ENCODE measurements around the gene TECR.
A peak's percentile ranks its signal among the peaks of the same experiment; 100 is the strongest.
"Not testable (repeated sequence)": the region's sequence is repeated elsewhere in the genome, so short reads cannot be mapped to it uniquely, and the experiment has no call there.

The TECR gene

DNA sequence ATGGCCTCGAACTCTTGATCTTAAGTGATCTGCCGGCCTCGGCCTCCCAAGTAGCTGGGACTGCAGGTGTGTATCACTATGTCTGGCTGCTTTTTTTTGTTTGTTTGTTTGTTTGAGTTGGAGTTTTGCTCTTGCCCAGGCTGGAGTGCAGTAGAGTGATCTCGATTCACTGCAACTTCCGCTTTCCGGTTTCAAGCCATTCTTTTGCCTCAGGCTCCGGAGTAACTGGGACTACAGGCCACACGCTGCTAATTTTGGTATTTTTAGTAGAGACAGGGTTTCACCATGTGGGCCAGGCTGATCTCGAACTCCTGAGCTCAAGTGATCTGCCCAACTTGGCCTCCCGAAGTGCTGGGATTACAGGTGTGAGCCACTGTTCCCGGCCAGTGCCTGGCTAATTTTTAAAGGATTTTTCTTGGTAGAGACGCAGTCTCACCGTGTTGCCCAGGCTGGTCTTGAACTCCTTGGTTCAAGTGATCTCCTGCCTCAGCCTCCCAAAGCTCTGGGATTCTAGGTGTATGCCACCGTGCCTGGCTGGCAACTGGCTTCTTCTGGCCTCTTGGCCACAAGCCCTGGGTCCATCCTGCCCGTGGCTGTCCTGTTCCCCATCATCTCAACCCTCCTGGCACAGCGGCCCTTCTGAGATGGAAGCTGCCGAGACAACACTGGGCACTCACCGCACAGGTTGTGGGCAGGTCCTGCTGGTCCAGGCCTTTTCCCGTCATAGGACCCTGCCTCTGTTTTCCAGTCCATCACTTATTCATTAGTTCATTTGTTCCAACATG is 11.5 kb downstream of the TECR start:
- no peak for FAIRE-seq

DNA sequence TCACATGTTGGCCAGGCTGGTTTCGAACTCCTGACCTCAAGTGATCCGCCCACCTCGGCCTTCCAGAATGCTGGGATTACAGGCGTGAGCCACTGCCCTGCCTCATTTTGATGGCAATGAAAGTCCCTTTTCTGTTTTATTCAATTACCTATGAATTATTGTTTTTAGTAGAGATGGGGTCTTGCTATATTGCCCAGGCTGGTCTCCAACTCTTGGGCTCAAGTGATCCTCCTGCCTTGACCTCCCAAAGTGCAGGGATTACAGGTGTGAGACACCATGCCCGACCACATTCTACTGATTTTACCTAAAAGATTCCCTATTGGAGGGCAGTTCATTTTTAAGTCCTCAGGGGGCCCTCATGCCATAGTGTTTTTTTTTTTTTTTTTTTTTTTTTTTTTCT is 12.6 kb downstream of the TECR start:
- not testable (repeated sequence) for FAIRE-seq

DNA sequence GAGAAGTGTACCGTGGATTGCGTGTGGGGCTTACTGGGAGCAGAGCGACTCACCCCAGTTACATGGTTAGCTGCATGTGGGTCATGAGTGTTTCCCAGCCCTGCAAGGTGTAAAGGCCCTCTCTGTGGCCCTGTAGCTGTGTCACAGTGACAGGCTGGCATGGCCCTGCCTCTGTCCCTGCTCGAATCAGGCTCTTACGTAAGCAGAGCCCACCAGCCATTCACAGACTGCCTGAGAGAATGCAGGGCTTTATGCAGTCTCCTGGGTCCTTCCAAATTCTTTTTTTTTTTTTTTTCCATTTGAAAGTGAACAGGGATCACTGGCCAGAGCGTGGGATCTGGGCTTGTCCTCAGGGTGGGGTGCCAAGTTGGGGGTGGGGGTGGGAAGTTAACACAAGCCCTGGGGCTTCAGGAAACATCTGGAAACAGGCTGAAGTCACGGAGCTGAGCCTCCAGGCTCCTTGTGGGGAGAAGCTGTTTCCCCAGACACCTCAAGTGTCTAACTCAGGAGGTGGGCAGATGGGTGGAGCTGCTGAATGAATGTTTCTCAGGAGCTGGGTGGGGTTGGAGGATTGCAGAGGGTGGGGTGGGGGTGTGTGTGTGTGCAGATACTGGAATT is 13.4 kb downstream of the TECR start:
- no peak for FAIRE-seq

DNA sequence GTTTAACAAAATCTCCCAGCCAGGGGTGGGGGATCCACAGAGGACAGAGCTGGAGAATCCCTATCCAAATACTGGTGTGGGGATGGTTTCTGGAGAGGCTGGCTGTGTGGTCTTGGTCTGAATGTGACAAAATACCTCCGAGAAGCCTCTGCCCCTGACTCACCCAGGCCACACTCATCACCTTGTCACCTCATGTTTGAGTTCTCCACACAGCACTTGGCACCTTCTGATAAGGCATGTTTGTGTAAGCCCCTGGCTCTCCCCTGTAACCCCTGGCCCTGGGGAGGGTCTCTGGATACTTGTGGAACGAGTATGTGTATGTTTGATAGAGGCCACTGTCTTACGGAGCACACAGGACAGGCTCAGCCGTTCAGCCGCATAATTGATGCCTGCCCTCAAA is 14.7 kb downstream of the TECR start:
- FAIRE-seq = no peak

DNA sequence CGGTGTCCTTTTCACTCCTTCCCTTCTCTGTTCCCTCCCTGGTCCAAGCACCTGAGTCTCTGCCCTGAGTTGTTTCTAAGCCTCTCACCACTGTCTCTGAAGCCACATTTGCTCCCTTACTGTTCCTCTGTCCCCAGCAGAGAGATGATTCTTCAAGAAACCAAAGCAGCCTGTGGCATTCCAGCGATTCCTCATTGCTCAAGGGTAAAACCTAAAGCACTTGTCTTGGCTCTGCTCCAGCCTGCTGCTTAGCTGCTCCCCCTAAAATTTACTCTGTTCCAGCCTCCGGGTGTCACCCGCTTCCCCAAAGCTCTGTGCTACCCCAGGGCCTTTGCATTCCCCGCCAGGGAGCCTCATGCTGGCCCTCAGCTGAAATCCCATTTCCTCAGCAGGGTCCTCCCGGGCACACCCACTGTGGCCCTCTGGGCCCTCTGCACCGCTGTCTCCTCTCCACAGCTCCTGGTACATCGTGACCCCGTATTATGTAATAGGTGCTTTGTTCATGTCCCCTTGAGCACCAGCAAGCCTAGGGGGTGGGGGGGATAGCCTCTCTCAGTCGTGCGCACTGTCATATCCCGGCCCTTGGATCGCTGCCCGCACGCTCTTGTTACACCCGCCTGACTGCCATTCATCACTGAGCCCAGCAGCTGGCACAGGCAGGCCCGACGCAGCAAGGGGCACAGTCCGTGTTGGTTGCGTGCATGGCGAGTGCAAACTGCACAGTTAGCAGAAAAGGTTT is 15.8 kb downstream of the TECR start:
- no peak for FAIRE-seq

DNA sequence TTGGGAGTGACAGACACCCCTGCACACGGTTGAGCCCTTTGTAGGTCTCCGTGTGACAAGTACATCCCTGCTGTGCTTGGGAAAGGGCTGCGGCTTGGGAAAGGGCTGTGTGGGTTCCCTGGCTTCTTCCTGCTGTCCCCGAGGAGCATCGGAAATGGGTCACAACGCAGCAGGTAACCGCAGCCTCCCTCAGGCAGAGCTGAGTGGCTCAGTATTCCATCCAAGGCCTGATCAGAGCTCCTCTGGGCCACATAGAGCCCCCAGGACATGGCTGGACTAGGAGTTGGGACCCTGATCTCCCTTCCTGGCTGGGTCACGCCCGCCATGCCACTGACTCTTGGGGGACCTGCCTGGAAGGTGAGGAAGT is 16.3 kb downstream of the TECR start:
- FAIRE-seq = no peak

DNA sequence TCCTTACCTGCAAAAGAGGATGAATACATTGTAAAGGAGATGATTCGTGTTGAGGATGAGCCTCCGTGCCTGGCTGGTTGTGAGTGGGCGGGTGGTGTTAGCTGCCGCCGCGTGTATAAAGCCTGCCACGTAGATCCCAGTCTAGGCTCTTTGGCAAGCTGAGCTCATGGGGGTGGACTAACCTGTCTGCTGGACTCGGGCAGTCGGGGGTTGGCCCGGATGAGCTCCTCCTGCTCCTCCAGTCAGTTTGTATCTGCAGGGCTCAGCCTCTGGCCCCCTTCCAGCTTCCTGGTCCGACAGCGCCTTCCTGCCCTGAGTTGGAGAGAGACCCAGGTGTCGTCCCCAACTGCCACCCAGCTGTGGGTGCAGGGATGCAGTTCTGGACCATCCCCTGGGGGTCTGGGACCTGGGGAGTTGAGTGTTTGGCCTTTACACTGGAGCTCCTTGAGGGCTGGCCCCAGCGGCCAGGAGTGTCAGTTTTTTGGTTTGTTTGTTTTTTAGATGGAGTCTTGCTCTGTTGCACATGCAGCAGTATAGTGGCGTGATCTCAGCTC is 20.9 kb downstream of the TECR start:
- FAIRE-seq = no peak

DNA sequence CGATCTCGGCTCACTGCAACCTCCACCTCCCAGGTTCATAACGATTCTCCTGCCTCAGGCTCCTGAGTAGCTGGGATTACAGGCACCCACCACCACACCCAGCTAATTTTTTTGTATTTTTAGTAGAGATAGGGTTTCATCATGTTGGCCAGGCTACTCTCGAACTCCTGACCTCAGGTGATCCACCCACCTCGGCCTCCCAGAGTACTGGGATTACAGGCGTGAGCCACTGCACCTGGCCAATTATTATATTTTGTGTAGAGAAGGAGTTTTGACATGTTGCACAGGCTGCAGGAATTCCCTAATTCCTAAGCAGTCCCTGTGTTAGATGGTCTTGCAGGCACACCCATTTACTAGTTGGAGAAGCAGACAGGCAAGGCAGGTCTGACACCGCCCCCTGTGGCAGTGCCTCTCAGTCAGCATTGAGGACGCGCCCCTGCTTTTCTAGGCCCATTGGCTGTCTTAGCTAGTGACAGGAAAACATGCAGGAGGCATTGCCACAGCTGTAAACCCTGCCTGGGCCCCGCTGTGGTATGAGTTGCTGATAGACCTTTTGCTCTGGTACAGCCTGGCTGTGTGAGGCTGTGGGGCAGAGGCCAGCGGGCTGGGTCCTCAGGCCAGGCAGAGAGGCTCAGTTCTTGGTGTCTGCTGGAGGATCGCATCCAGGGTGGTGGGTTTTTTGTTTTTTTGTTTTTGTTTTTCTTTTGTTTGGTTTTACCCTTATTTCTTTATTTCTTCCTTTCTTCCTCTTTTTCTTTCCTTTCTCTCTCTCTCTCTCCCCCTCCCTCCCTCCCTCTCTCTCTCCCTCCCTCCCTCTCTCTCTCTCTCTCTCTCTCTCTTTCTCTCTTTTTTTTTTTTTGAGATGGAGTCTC is 22.0 kb downstream of the TECR start:
- FAIRE-seq = not testable (repeated sequence)

DNA sequence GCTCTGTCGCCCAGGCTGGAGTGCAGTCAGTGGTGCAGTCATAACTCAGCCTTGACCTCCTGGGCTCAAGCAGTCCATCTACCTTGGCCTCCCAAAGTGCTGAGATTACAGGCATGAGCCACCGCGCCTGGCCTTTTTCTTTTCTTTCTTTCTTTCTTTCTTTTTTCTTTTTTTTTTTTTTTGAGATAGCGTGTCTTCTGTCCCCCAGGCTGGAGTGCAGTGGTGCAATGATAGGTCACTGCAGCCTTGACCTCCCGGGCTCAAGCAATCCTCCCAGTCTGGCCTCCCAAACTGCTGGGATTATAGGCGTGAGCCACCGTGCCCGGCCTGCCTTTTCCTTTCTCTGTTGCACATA is 22.6 kb downstream of the TECR start:
- FAIRE-seq = not testable (repeated sequence)

DNA sequence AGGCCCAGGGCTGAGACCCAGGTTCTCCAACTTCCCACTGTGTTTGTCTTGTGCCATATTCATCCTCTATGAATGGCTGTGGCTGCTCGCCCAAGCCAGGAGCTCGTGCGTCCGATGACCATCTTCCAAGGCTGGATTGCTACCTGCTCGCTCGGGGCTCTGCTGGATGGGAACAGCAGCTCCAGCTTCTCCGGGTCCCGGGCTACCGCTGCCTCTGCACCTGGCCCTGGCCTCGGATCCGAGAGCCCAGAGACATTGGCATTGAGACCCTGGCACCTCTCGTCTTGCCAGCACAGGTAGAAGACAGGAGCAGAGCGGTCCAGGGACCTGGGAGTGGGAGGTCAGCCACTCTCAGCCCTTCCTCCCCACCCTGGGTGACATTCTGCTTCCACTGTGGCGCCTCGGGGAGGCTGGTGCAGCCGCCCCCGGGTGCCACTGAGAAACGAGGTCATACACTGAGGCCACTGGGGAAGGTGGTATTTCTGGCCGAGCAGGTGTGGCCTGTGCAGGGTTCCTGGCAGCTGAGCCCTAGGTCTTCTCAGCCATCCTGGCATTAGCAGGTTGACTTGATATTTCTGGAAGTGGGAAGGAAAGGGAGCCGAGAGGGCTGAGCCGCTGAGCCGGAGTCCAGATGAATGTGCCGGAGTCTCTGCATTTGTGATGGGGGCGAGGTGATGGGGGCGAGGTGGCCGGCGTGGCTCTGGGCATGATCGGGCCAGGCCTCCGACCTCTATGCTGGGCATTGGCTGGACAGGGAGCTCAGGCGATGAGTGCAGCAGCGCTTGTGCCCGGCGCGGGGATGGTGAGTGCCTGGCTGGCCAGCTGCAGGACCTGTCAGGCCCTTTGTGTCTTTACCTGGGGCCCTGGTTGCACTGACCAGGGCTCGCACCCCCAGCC is 23.9 kb downstream of the TECR start:
- no peak for FAIRE-seq

DNA sequence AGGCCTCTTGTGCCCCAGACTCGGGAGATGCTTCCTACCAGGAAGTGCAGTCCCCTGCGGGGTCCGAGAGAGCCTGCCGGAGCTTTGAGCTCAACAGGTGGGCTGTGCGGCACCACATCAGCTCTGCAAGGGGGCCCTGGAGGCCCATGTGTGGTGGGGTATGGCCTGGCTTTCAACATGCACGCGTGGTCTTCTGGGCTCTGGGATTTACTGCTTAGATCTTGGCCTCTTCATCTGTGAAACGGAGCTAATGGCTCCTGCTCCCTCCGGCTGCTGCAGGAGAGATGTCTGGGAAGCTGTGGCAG is 24.5 kb downstream of the TECR start:
- no peak for FAIRE-seq

DNA sequence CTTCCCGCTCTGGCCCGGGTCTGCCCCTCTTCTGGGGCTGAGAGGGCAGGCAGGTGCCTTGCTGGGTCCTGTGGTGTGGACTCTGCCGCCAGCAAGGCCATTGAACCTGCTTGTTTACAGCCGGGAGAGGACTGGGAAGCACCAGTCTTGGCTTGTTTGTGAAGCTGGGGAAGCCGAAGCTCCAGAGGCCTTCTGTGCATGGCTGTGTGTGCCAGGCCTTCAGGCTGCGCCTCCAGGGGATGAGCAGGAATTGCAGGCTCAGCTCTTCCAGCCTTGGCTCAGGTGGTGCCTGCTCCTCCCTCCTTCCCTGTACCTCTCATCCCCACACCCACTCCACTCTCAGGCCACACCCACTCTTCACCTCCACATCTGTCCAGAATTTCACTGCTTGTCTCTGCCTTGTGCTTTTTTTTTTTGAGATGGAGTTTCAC is 25.0 kb downstream of the TECR start:
- FAIRE-seq = no peak

DNA sequence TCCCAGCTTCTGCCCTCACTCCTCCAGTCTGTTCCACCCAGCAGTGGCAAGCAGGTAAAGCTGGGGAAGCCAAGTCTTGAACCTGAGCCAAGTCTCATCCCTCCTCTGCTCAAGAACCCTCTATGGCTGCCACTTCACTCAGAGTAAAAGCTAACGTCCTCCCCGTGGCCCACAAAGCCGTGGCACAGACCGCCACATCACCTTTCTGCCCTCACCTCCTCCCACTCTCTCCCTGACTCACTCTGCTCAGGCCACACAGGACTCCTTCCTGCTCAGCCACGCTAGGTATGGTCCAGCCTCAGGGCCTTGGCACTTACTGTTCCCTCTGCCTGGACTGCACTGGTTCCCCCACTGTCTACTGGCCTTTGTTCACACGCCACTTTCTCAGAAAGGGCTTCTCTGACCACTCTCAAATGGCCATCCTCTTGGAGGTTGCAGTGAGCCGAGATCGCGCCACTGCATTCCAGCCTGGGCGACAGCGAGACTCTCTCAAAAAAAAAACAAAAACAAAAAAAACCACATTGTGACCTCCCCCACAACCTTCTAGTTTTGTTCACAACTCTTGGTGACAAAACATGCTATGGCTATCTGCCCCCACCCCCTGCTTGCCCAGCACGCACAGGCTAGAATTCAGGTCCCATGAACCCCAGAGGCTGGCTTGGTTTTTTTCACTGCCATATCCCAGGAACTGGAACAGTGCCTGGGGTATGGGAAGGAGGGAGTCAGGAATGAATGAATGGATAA is 26.7 kb downstream of the TECR start:
- no peak for FAIRE-seq

DNA sequence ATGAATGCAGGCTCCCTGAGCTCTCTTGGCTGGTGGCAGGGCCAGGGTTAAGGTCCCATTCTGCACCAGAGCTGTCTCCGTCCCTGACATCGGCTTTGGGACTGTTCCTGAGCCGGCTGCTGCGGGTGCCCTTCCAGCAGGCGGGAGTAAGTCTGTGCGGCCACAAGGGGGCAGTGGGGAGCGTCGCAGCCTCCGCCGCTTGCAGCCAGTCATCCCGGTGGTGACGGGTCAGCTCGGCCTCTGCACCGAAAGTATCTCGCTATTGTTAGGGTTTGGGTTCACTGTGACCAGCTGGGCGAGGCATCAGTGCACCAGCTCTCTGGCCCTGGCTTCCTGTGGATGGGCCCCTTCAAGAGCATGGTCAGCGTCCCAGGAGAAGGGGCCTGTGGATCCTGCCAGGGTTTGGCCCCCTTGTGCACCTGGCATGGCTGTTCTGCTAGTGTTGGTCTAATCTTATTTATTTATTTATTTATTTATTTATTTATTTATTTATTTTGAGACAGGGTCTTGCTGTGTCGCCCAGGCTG is 27.3 kb downstream of the TECR start:
- peak; percentile 72 for FAIRE-seq

DNA sequence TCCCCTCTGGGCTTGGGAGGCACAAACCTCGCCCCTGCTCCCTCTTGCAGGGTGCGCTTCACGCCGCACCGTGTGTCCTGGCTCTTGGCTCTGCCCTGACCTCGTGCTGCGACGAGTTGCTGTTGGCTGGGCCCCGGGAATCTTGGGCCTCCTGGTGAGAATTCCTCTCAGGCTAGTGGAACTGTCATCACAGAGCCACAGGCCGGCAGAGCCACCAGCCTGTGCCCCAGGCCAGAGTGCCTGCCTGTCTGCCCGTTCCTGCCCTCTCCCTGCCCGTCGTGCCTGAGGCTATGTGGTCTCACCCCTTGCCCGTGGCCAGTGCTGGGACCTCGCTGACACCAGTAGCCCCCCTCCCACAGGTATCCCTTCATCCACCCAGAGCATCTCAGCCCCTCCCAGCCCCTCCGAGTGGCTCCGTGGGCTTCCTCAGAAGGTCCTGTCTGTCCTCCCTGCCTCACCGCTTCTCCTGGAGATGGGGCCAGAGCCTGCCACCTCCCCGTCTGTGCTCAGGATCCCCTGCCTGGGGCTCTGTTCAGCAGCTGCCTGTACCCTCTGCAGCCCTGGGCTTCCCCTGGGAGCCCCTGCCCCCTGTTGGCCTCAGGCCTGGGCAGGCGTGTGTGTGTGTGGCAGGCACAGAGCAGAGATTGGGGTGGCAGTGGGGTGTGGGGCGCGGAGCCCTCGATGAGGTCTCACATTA is 29.1 kb downstream of the TECR start:
- no peak for FAIRE-seq

DNA sequence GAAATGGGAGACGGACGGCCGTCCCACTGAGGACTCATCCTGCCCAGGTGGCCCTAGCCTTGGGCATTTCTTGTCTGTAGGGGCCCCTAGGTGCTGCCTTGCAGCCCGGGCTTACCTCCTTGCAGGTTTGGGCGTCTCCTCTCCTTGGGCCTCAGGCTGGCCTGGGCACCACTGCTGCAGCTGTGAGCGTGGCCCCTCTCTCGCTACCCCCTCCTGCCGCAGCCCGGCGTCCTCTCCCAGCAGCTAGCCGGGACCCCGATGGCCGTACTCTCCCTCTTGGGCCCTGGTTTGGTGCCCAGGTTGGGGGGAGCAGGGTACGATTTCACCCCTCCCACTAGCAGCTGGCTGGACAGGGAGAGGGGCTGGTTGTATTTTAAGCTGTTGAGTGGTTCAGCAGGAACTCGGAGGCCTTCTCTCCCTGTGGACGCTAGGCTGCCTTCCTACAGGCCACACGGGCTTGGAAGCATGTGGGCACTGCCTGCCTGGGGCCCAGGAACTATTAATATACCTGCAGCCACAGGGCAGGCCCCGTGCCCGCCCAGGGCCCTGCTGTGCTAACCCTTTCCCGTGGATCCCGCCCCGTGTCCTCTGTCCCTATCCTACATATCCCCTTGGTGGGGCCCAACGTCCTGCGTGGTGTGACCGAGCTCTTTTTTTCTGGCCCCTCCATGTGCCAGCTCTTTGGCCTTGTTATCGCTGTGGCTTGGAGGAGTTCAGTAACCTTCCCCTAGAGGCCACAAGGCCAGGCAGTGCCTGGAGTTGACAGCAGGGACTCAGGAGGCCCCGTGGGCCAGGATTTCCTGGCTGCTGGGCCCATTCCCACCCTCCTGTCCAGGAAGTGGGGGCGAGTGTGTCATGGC is 30.8 kb downstream of the TECR start:
- FAIRE-seq = no peak

DNA sequence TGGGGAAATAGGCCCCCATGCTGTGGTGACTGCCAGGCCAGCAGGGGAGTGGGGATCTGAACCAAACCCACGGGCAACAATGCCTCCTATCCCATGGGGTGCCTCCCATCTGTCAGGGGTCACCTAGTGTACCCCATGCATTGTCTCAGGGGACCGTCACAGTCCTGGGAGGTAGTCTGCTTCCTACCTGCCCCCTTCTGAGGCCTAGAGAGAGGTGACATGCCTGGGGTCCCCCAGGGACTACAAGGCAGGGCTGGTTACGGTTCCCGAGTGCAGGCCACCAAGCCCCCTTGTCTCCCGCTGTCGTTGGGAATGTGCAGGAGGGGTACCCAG is 31.3 kb downstream of the TECR start:
- FAIRE-seq = no peak

DNA sequence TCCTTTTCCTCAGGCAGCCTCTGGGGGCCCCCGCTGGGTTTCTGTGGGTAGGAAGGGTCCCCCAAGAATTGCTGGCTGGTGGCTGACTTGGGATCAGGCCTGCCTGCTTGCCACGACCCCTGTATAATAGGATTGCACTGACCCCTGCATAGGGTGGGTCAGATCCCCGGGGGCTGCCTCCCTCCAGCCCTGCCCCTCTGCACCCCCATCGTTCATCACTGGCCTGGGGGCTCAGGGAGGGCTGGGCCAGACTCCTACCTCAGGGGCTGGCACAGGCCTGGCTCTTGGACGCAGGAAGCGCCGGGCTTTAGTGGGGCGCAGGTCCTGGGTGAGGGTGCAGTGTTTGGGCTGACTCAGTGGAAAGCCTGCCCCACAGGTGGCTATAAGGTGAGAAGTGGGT is 31.9 kb downstream of the TECR start:
- FAIRE-seq = no peak

DNA sequence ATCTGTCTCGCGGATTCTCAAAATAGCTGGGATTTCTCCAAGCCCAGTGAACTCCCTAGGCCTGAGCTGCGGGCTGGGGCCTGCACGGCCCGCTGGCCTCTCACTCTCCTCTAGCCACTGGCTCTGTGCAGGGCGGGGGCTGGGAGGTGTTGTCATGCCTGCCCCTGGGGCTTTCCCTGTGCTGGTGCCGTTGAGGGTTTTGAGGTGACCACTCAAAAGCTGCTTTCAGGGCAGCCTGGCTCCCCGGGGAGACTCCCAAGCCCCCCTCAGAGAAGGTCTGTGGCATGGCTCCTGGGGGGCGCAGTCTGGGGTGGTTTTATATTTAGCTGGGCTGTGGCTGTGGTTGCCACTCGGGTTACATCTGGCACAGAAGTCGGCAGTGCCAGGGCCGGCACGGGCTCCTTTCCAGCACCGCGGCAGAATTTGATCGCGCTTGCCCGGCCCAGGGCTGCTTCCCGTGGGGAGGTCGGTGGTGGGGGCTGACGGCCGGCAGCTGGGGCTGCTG is 32.5 kb downstream of the TECR start:
- no peak for FAIRE-seq

All from G401.6 (cell line).